NOMO-1 treated with DMSO at 0.1 percent for 48 hours (cell line): ENCODE results near the gene BSCL2.
A peak's percentile ranks its signal among the peaks of the same experiment; 100 is the strongest.
"Not testable (repeated sequence)": the region's sequence is repeated elsewhere in the genome, so short reads cannot be mapped to it uniquely, and the experiment has no call there.

Experiments used
- DNase-seq: peaks from one replicate; lab custom pipeline; 2025; ENCODE audit not compliant: unreplicated experiment; lab: John Stamatoyannopoulos, UW

BSCL2 gene

GRCh38 chr11:62719302-62719978, 12.2 kb upstream of the BSCL2 start:
- no peak for DNase-seq

- DNase-seq, result no peak
Measured at GRCh38 chr11:62716816-62717215, 9.6 kb upstream of the BSCL2 start.

GRCh38 chr11:62716206-62716605, 9.0 kb upstream of the BSCL2 start:
- no peak for DNase-seq

- no peak for DNase-seq
Measured at GRCh38 chr11:62715150-62716130, 8.2 kb upstream of the BSCL2 start.

- DNase-seq, result no peak
Measured at GRCh38 chr11:62713343-62713742, 6.1 kb upstream of the BSCL2 start.

- no peak for DNase-seq
Measured at GRCh38 chr11:62712861-62713260, 5.6 kb upstream of the BSCL2 start.

GRCh38 chr11:62712276-62712812, 5.1 kb upstream of the BSCL2 start:
- no peak for DNase-seq

GRCh38 chr11:62710001-62710345, 2.7 kb upstream of the BSCL2 start:
- DNase-seq, result no peak

GRCh38 chr11:62709247-62710000, 2.2 kb upstream of the BSCL2 start:
- peak; percentile 99 for DNase-seq

GRCh38 chr11:62708793-62709192, 1.6 kb upstream of the BSCL2 start:
- no peak for DNase-seq

- no peak for DNase-seq
Measured at GRCh38 chr11:62708392-62708791, 1.2 kb upstream of the BSCL2 start.

- DNase-seq, result no peak
Measured at GRCh38 chr11:62706850-62707247, 375 bp downstream of the BSCL2 start.

GRCh38 chr11:62705880-62706849, 1.1 kb downstream of the BSCL2 start:
- peak; percentile 85 for DNase-seq

- DNase-seq, result no peak
Measured at GRCh38 chr11:62705413-62705812, 1.8 kb downstream of the BSCL2 start.

GRCh38 chr11:62703921-62704320, 3.3 kb downstream of the BSCL2 start:
- not testable (repeated sequence) for DNase-seq

GRCh38 chr11:62702246-62702645, 5.0 kb downstream of the BSCL2 start:
- no peak for DNase-seq

GRCh38 chr11:62694455-62695167, 12.6 kb downstream of the BSCL2 start:
- peak; percentile 57 for DNase-seq

GRCh38 chr11:62693624-62694023, 13.6 kb downstream of the BSCL2 start:
- not testable (repeated sequence) for DNase-seq

GRCh38 chr11:62689421-62690183, 17.6 kb downstream of the BSCL2 start, which contains the start of gene LRRN4CL:
Gene LRRN4CL, minus strand, starts transcription at chr11:62689530. Its CDS starts 1,022 bp downstream, at chr11:62688508.
- no peak for DNase-seq
